Mesenchymal stem cell (in vitro differentiated cells and primary cell): ENCODE results near the gene SETD3.

Source experiments
- DNase-seq: peaks from one replicate; pipeline ENCODE4 v3.0.0-alpha.2; 2013
- H2AFZ ChIP-seq: one replicate; pipeline ENCODE4 v1.6.1; 2013; ENCODE audit warnings: low read depth, mild to moderate bottlenecking, control low read depth, inconsistent platforms, low read length, moderate library complexity
- H2AK5ac ChIP-seq: 2 replicates; pipeline ENCODE4 v1.6.1; 2013; ENCODE audit warnings: low read length, moderate library complexity, mild to moderate bottlenecking, inconsistent platforms; ENCODE audit not compliant: severe bottlenecking
- H2BK120ac ChIP-seq: one replicate; pipeline ENCODE4 v1.6.1; 2013; ENCODE audit warnings: low read depth, mild to moderate bottlenecking, inconsistent platforms, low read length, moderate library complexity
- H2BK12ac ChIP-seq, 2 experiments: one replicate each; pipeline ENCODE4 v1.6.1; 2013; ENCODE audit warnings: inconsistent platforms in 2 of 2, low read length in 2 of 2, mild to moderate bottlenecking in 2 of 2, moderate library complexity in 2 of 2, control low read depth in 1 of 2
- H2BK15ac ChIP-seq: one replicate; pipeline ENCODE4 v1.6.1; 2013; ENCODE audit warnings: mild to moderate bottlenecking, low read depth, inconsistent platforms; ENCODE audit not compliant: poor library complexity, severe bottlenecking
- H2BK5ac ChIP-seq: 2 replicates; pipeline ENCODE4 v1.6.1; 2013; ENCODE audit warnings: low read depth, mild to moderate bottlenecking, low read length, control low read depth, inconsistent platforms; ENCODE audit not compliant: poor library complexity, severe bottlenecking
- H3K14ac ChIP-seq, 2 experiments: one replicate each; pipeline ENCODE4 v1.6.1; 2013; ENCODE audit warnings: inconsistent platforms in 2 of 2, low read length in 2 of 2, control low read depth in 1 of 2, mild to moderate bottlenecking in 1 of 2, moderate library complexity in 1 of 2
- H3K18ac ChIP-seq, 2 experiments: one replicate each; pipeline ENCODE4 v1.6.1; 2013; ENCODE audit warnings: inconsistent platforms in 2 of 2, low read length in 2 of 2, control low read depth in 1 of 2, low read depth in 1 of 2, mild to moderate bottlenecking in 1 of 2
- H3K23ac ChIP-seq, 2 experiments: one replicate each; pipeline ENCODE4 v1.6.1; 2013; ENCODE audit warnings: inconsistent platforms in 2 of 2, low read length in 2 of 2, mild to moderate bottlenecking in 2 of 2, moderate library complexity in 2 of 2, control low read depth in 1 of 2
- H3K27ac ChIP-seq: 2 replicates; pipeline ENCODE4 v1.5.1; 2013; ENCODE audit warnings: mild to moderate bottlenecking, moderate library complexity, low read length, control low read depth, inconsistent platforms; ENCODE audit not compliant: poor library complexity, severe bottlenecking
- H3K27me3 ChIP-seq, 2 experiments: 2 replicates each; pipeline versions ENCODE4 v1.6.1 to v1.7.0; 2013; ENCODE audit warnings: low read length in 2 of 2, mild to moderate bottlenecking in 2 of 2, moderate library complexity in 2 of 2, control low read depth in 1 of 2, inconsistent platforms in 1 of 2; ENCODE audit not compliant: control insufficient read depth in 1 of 2, insufficient read depth in 1 of 2
- H3K36me3 ChIP-seq, 2 experiments: 2 replicates each; pipeline versions ENCODE4 v1.6.1 to v1.7.0; 2013; ENCODE audit warnings: low read length in 2 of 2, control low read depth in 1 of 2, inconsistent platforms in 1 of 2, low read depth in 1 of 2, mild to moderate bottlenecking in 1 of 2; ENCODE audit not compliant: insufficient read depth in 2 of 2, control insufficient read depth in 1 of 2
- H3K4ac ChIP-seq, 2 experiments: one replicate each; pipeline ENCODE4 v1.6.1; 2013; ENCODE audit warnings: inconsistent platforms in 2 of 2, low read length in 2 of 2, mild to moderate bottlenecking in 2 of 2, moderate library complexity in 2 of 2, control low read depth in 1 of 2, low read depth in 1 of 2
- H3K4me1 ChIP-seq: 2 replicates; pipeline ENCODE4 v1.6.1; 2013; ENCODE audit warnings: low read depth, low read length, control low read depth; ENCODE audit not compliant: control insufficient read depth, insufficient read depth
- H3K4me2 ChIP-seq: 2 replicates; pipeline ENCODE4 v1.6.1; 2013; ENCODE audit warnings: low read length, mild to moderate bottlenecking, inconsistent platforms; ENCODE audit not compliant: poor library complexity, severe bottlenecking
- H3K4me3 ChIP-seq, 2 experiments: 2 replicates each; pipeline versions ENCODE4 v1.5.1 to v1.7.0; 2013; ENCODE audit warnings: low read length in 2 of 2, mild to moderate bottlenecking in 2 of 2, control low read depth in 1 of 2, low read depth in 1 of 2; ENCODE audit not compliant: insufficient read depth in 1 of 2
- H3K79me1 ChIP-seq: replicated peaks from 2 replicates; pipeline ENCODE4 v1.6.1; 2013; ENCODE audit warnings: mild to moderate bottlenecking, control low read depth, low read length, inconsistent platforms; ENCODE audit not compliant: poor library complexity, severe bottlenecking
- H3K9ac ChIP-seq: 2 replicates; pipeline ENCODE4 v1.7.0; 2013; ENCODE audit warnings: mild to moderate bottlenecking, low read length, moderate library complexity
- H3K9me3 ChIP-seq: 2 replicates; pipeline ENCODE4 v1.7.0; 2013; ENCODE audit warnings: mild to moderate bottlenecking, low read length; ENCODE audit not compliant: control insufficient read depth
- H4K8ac ChIP-seq: one replicate; pipeline ENCODE4 v1.6.1; 2013; ENCODE audit warnings: inconsistent platforms, mild to moderate bottlenecking, low read length, moderate library complexity
- H4K91ac ChIP-seq: one replicate; pipeline ENCODE4 v1.6.1; 2013; ENCODE audit warnings: mild to moderate bottlenecking, low read length, inconsistent platforms
- WGBS: methylation state at CpG from one replicate; pipeline ENCODE4 v1.1.7; 2013; ENCODE audit warnings: mixed read lengths; 5-methylcytosine and 5-hydroxymethylcytosine counted together

The SETD3 gene

DNA sequence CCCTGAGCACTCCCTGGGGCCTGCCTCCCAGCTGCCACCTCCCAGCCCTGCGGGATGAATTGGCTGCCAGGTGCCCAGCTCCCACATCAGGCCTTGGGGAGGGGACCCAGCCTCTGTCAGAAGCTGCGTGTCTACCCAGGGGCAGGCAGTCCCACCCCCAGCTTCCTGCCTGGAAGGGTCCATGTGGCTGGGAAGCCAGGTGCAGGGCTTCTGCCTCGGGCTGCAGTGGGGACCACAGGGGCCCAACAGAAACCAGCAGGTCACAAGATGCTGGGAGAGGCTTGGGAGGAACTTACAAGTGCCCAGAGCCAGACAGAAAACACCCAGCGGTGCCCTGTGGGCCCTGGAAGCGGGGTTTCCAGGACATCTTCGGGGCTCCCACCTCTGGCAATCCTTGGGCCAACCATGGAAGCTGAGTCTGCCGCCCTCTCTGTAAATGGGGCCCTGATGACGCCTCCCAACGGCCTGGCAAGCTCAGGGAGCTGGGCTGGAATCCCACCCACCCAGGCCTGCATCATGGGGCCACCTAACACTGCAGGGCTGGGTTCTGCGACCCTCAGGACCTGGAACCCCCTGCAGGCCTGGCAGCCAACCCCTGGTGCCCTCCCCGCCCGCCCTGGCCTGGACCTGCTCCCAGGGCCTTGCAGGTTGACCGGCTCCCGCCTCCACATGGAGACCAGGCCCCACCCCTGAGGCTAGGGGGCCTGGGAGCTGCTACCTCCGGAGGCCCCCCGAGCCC is 37.2 kb upstream of the SETD3 start:
- Histone ChIP-seq H3K27me3 (peaks cover 0 to 8% of the 10 kb centered on the region in 2 experiments), H3K4me1 (peaks cover 21% of the 10 kb centered on the region), H3K18ac (no peak overlapping the region), H3K9me3 (no peaks in the 10 kb centered on the region), H2AFZ (no peak overlapping the region), H2BK5ac (no peak overlapping the region), H3K36me3 (peaks cover 6 to 30% of the 10 kb centered on the region in 2 experiments), H2BK15ac (no peak overlapping the region), H3K4me3 (no peak overlapping the region), H2AK5ac (no peak overlapping the region), H3K27ac (no peak overlapping the region), H3K4me2 (no peak overlapping the region), H3K9ac (no peak overlapping the region), H2BK120ac (no peak overlapping the region), H3K4ac (no peak overlapping the region), H3K23ac (no peak overlapping the region), H4K8ac (no peak overlapping the region), H4K91ac (no peak overlapping the region), H3K14ac (no peak overlapping the region), H3K79me1 (peaks cover 2% of the 10 kb centered on the region), H2BK12ac (no peak overlapping the region)
- no peak for DNase-seq
- WGBS: 61% methylated on average over 16 of the region's 16 CpGs

DNA sequence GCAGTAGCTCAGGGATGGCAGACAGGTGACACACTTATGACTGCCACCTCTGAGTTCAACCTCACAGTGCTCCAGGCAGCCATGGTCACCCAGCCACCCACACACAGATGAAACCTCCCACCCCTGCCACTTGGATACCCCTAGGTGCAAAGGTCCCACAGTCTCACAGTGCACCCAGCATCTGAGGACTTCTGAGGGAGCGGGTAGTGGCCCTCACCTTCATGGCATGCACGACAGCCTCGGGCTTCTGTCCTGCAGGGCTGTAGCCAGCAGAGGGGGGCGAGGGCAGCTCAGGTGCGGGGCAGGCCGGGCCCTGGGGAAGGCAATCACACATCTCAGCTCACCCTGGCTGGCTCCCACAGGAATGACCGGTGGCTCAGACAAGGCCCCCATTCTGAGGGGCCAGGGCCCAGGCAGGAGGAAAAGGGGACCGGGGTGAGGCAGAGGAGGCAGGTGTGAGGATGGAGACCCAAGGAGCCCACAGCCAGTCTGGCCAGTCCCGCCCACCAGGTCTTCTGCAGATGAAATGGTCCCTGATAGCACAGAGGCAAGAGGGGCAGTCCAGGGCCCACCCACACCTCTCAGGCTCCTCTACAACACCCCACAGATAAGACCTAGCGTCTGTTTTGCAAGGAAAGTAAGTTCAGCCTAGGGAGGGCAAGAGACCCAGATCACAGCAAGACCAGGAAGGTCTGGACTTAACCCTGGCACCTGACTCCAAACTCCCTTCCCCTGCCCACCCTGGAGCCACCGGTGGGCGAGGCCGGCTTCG is 36.4 kb upstream of the SETD3 start:
- H3K27ac ChIP-seq: no peak overlapping the region
- H3K4me3 ChIP-seq: no peak overlapping the region
- H3K9ac ChIP-seq: no peak overlapping the region
- H3K4me1 ChIP-seq: peaks cover 14% of the 10 kb centered on the region
- H3K36me3 ChIP-seq: peaks cover 9 to 35% of the 10 kb centered on the region in 2 experiments
- H3K18ac ChIP-seq: no peak overlapping the region
- H4K8ac ChIP-seq: peak overlapping the region; percentile 45
- H2BK12ac ChIP-seq: peak overlapping the region in 1 of 2 experiments; percentile 44
- peak overlapping the region; percentile 40 for H4K91ac ChIP-seq
- H3K4ac ChIP-seq: no peak overlapping the region
- H2BK5ac ChIP-seq: no peak overlapping the region
- peak overlapping the region in 1 of 2 experiments; percentile 1 for H3K23ac ChIP-seq
- H3K79me1 ChIP-seq: peaks cover 3% of the 10 kb centered on the region
- H2AFZ ChIP-seq: no peak overlapping the region
- H3K4me2 ChIP-seq: no peak overlapping the region
- H3K27me3 ChIP-seq: peaks cover 0 to 8% of the 10 kb centered on the region in 2 experiments
- no peak overlapping the region for H2BK120ac ChIP-seq
- H2AK5ac ChIP-seq: no peak overlapping the region
- no peak overlapping the region for H3K14ac ChIP-seq
- H3K9me3 ChIP-seq: no peaks in the 10 kb centered on the region
- DNase-seq: no peak
- H2BK15ac ChIP-seq: no peak overlapping the region
- 87% methylated on average over 13 of the region's 14 CpGs for WGBS

DNA sequence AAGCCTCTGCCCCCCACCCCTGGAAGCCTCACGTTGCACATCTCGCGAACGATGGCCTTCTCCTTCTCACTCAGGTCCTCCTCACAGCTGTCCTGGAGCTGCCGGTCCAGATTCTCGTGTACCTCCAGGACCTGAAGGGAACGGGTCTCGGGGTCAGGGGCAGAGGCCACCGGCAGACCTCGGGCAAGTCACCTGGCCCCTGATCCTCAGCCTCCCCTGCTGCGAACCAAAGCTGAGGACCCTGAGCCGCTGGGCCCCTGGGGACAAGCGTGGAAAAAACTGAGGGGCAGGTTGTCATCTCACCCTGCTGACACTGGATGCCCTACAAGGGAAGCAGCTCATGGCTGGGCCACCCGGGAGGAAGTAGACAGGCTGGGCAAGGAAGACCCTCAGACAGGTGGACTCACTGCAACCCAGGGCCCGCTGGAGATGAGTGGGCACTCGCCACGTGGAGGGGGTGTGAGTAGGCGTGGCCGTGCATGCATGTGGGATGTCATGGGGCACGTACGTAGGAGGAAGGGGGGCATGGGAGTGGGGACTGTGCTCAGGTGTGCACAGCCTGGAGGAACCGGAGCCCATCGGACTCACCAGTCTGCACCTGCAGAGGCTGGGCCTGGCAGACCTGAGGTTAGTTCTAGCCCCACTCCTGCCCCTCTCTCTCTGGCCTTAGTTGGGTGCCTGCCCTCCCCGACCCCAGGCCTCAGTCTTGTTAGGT is 35.7 kb upstream of the SETD3 start:
- no peak overlapping the region for H2BK12ac ChIP-seq
- no peak for DNase-seq
- peaks cover 0 to 8% of the 10 kb centered on the region in 2 experiments for H3K27me3 ChIP-seq
- no peak overlapping the region for H3K4ac ChIP-seq
- peaks cover 3% of the 10 kb centered on the region for H3K79me1 ChIP-seq
- peaks cover 9 to 40% of the 10 kb centered on the region in 2 experiments for H3K36me3 ChIP-seq
- no peak overlapping the region for H3K14ac ChIP-seq
- no peak overlapping the region for H2BK15ac ChIP-seq
- no peak overlapping the region for H3K9ac ChIP-seq
- H2BK5ac ChIP-seq: no peak overlapping the region
- peak overlapping the region; percentile 41 for H4K91ac ChIP-seq
- no peak overlapping the region for H2AK5ac ChIP-seq
- no peak overlapping the region for H2BK120ac ChIP-seq
- H3K27ac ChIP-seq: no peak overlapping the region
- H4K8ac ChIP-seq: peak overlapping the region; percentile 45
- no peak overlapping the region for H3K4me3 ChIP-seq
- peaks cover 15% of the 10 kb centered on the region for H3K4me1 ChIP-seq
- no peak overlapping the region for H3K4me2 ChIP-seq
- no peaks in the 10 kb centered on the region for H3K9me3 ChIP-seq
- H3K18ac ChIP-seq: no peak overlapping the region
- 93% methylated on average over 24 of the region's 24 CpGs for WGBS
- H2AFZ ChIP-seq: no peak overlapping the region
- H3K23ac ChIP-seq: no peak overlapping the region
